GM21528 (cell line): ENCODE results near the gene FOXL2NB.

Experiments
- ATAC-seq: cut with Tn5 transposase; IDR thresholded peaks from one replicate; pipeline ENCODE4 v1.9.1; 2021; ENCODE audit warnings: mild to moderate bottlenecking, moderate library complexity; ENCODE audit not compliant: unreplicated experiment, low FRiP score

The FOXL2NB gene

GRCh38 chr3:138987181-138987580, 40.2 kb downstream of the FOXL2NB start:
- no peak for ATAC-seq

GRCh38 chr3:138995706-138996105, 48.7 kb downstream of the FOXL2NB start:
- no peak for ATAC-seq
